Liver (tissue), 9 donors: ENCODE data around the gene ATP10A. TPM values are rescaled to one million over a fixed set of nuclear protein-coding genes. Genes with fewer than 3 reads are reported as not detected.

Experiments
- DNase-seq: peaks from one replicate; pipeline ENCODE4 v3.0.0-alpha.2; 2017; ENCODE audit warnings: low spot score
- H3K27ac ChIP-seq, 2 donors: one replicate each; pipeline ENCODE4 v1.7.0; 2013; ENCODE audit warnings: inconsistent platforms in 2 of 2, low read length in 2 of 2, control low read depth in 1 of 2, low read depth in 1 of 2, mild to moderate bottlenecking in 1 of 2
- H3K27me3 ChIP-seq, 4 donors: one replicate each; pipeline versions ENCODE4 v1.6.1 to v1.7.0; 2013; ENCODE audit warnings: low read length in 3 of 4, inconsistent platforms in 1 of 4, mild to moderate bottlenecking in 1 of 4, moderate library complexity in 1 of 4; ENCODE audit not compliant: control insufficient read depth in 4 of 4, insufficient read depth in 4 of 4
- H3K36me3 ChIP-seq, 4 donors: one replicate each; pipeline versions ENCODE4 v1.6.1 to v1.7.0; 2013; ENCODE audit warnings: low read length in 3 of 4, mild to moderate bottlenecking in 3 of 4, low read depth in 1 of 4, moderate library complexity in 1 of 4; ENCODE audit not compliant: control insufficient read depth in 4 of 4, insufficient read depth in 3 of 4
- H3K4me1 ChIP-seq, 4 donors: one replicate each; pipeline versions ENCODE4 v1.6.1 to v1.7.0; 2013; ENCODE audit warnings: low read length in 3 of 4, mild to moderate bottlenecking in 3 of 4, moderate library complexity in 1 of 4; ENCODE audit not compliant: control insufficient read depth in 4 of 4, insufficient read depth in 4 of 4
- H3K4me3 ChIP-seq, 3 donors: one replicate each; pipeline versions ENCODE4 v1.6.1 to v1.7.0; 2013; ENCODE audit warnings: low read length in 3 of 3, control low read depth in 1 of 3, low read depth in 1 of 3, mild to moderate bottlenecking in 1 of 3
- H3K9ac ChIP-seq, 2 donors: one replicate each; pipeline ENCODE4 v1.7.0; 2013; ENCODE audit warnings: low read length in 2 of 2, mild to moderate bottlenecking in 2 of 2, moderate library complexity in 2 of 2, control low read depth in 1 of 2, low read depth in 1 of 2
- H3K9me3 ChIP-seq, 4 donors: one replicate each; pipeline versions ENCODE4 v1.6.1 to v1.7.0; 2013; ENCODE audit warnings: low read length in 3 of 4; ENCODE audit not compliant: control insufficient read depth in 4 of 4
- ATF3 ChIP-seq: IDR thresholded peaks from 2 replicates; pipeline ENCODE4 v1.6.1; 2016; ENCODE audit warnings: antibody characterized with exemption
- CTCF ChIP-seq: fragments of 150-350 bp; IDR thresholded peaks from 2 replicates; pipeline ENCODE4 v1.5.1; 2017; ENCODE audit warnings: improper control_type of control experiment, low read depth, low read length; ENCODE audit not compliant: missing input control
- EGR1 ChIP-seq, 2 donors: IDR thresholded peaks; 2 replicates each; pipeline ENCODE4 v1.6.1; 2016 to 2018; ENCODE audit warnings: antibody characterized with exemption in 2 of 2, low read depth in 2 of 2
- FOXA1 ChIP-seq: IDR thresholded peaks from 2 replicates; pipeline ENCODE4 v1.6.1; 2016; ENCODE audit warnings: antibody characterized with exemption
- FOXA2 ChIP-seq: IDR thresholded peaks from 2 replicates; pipeline ENCODE4 v1.6.1; 2016; ENCODE audit warnings: antibody characterized with exemption
- GABPA ChIP-seq, 2 donors: IDR thresholded peaks in 1 of 2; conservative IDR thresholded peaks in 1 of 2; 2 replicates each; pipeline ENCODE4 v1.6.1; 2016; ENCODE audit warnings: antibody characterized with exemption in 2 of 2, mild to moderate bottlenecking in 1 of 2, moderate library complexity in 1 of 2
- HNF4A ChIP-seq, 2 donors: conservative IDR thresholded peaks; 2 replicates each; pipeline ENCODE4 v1.6.1; 2016; ENCODE audit warnings: antibody characterized with exemption in 2 of 2, mild to moderate bottlenecking in 2 of 2
- HNF4G ChIP-seq: IDR thresholded peaks from 2 replicates; pipeline ENCODE4 v1.6.1; 2016; ENCODE audit warnings: antibody characterized with exemption
- JUND ChIP-seq, 2 donors: IDR thresholded peaks; 2 replicates each; pipeline ENCODE4 v1.6.1; 2016; ENCODE audit warnings: antibody characterized with exemption in 2 of 2
- MAX ChIP-seq: IDR thresholded peaks from 2 replicates; pipeline ENCODE4 v1.6.1; 2016; ENCODE audit warnings: antibody characterized with exemption
- NR2F2 ChIP-seq: IDR thresholded peaks from 2 replicates; pipeline ENCODE4 v1.6.1; 2016; ENCODE audit warnings: antibody characterized with exemption
- RAD21 ChIP-seq, 2 donors: IDR thresholded peaks; 2 replicates each; pipeline ENCODE4 v1.6.1; 2016; ENCODE audit warnings: antibody characterized with exemption in 2 of 2, mild to moderate bottlenecking in 2 of 2
- RXRA ChIP-seq, 2 donors: IDR thresholded peaks; 2 replicates each; pipeline ENCODE4 v1.6.1; 2017 to 2018; ENCODE audit warnings: antibody characterized with exemption in 2 of 2, mild to moderate bottlenecking in 1 of 2
- SP1 ChIP-seq: IDR thresholded peaks from 2 replicates; pipeline ENCODE4 v1.6.1; 2018; ENCODE audit warnings: antibody characterized with exemption, mild to moderate bottlenecking
- TAF1 ChIP-seq: conservative IDR thresholded peaks from 2 replicates; pipeline ENCODE4 v1.6.1; 2016; ENCODE audit warnings: antibody characterized with exemption, mild to moderate bottlenecking
- YY1 ChIP-seq: IDR thresholded peaks from 2 replicates; pipeline ENCODE4 v1.6.1; 2016; ENCODE audit warnings: antibody characterized with exemption, mild to moderate bottlenecking
- ZBTB33 ChIP-seq: IDR thresholded peaks from 2 replicates; pipeline ENCODE4 v1.6.1; 2016; ENCODE audit warnings: antibody characterized with exemption
- WGBS: extraction: QIAGEN DNeasy Blood & Tissue Kit; methylation state at CpG from one replicate; pipeline ENCODE4 v1.1.7; 2013; 5-methylcytosine and 5-hydroxymethylcytosine counted together
- polyA plus RNA-seq, 2 donors: library from polyadenylated mRNA; stranded (reverse) in 1 of 2; unstranded in 1 of 2; fragments of 200-250 nt in 1 of 2; fragments of >200 nt in 1 of 2; fragmentation: Nextera tagmentation in 1 of 2; extraction: Ambion mirVana in 1 of 2; gene quantifications; one replicate each; pipeline versions ENCODE4 v1.2.1 to v1.2.3, GENCODE V29; 2013 to 2015
- total RNA-seq, 2 donors: library from RNA; depleted of rRNA; stranded (reverse); fragments of >200 nt; gene quantifications; one replicate each; pipeline ENCODE4 v1.2.3, GENCODE V29; 2014
- TF ChIP-seq, protein P1 (sequence below): IDR thresholded peaks from 2 replicates; pipeline ENCODE4 v1.6.1; 2016; ENCODE audit warnings: antibody characterized with exemption, mild to moderate bottlenecking
- donor health status: healthy.
- donor health status: healthy.
- donor health status: healthy.
- donor health status: healthy.
- donor health status: healthy.

The ATP10A gene
- total and polyA plus RNA-seq, 4 donors: 0.22 to 1.8 (median 0.39) TPM

- TF ChIP-seq SP1 (no peak), HNF4A (conservative IDR thresholded peaks at IDR 0.05) (no peak), FOXA2 (no peak), HNF4G (no peak), GABPA (IDR thresholded peaks at IDR 0.05 in 1 of 2, conservative IDR thresholded peaks at IDR 0.05 in 1 of 2) (no peak)
These were observed 119.4 kb downstream of the ATP10A start (continued) for GRCh38 chr15:25743548-25744275.

DNA sequence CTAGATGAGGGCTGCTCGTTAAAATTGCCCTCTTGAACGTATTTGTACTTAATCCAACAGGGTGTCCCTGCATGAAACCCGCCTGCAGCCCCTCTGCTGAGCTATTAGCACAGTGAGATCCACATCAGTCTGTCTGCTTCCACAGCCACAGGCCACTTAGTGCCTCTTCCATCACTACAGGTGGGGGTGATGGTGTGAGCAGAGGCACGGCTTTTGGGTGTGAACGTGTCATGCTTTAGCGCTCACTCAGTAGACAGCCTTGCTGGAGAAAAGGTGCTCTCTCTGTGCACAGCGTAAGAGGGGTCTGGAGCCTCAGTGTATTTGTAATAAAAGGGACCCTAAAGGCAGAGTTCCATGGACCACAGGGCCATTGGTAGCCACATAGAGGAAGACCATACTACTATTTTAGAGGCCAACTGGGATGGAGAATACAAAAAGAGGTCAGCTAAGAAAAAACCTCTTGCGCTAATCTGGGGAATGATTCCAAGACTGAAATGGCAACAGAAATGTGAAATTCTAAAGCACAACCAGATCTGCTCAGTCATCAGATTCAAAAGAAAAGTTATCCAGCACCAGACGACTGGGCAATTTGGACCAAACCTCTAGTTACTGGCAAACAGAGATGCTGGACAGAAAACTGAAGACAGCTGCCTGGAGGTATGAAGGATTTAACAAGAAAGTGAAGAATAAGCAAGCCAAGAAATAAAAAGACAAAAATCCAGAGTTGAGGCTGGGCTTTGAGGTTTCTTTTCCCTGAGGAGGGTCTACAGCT, 120.2 kb downstream of the ATP10A start:
- H3K9me3 ChIP-seq: peaks cover 0 to 1% (median 0%) of the 10 kb centered on the region in 4 donors
- no peaks in the 10 kb centered on the region for H3K36me3 ChIP-seq
- no peak overlapping the region for H3K4me3 ChIP-seq
- peaks cover 0 to 2% (median 0%) of the 10 kb centered on the region in 4 donors for H3K4me1 ChIP-seq
- 61% methylated on average over 9 of the region's 9 CpGs for WGBS
- no peak for DNase-seq
- TF ChIP-seq YY1 (no peak), ATF3 (no peak)
- H3K27ac ChIP-seq: no peak overlapping the region
- no peak overlapping the region for H3K9ac ChIP-seq
- peaks cover 0 to 5% (median 0%) of the 10 kb centered on the region in 4 donors for H3K27me3 ChIP-seq

DNA sequence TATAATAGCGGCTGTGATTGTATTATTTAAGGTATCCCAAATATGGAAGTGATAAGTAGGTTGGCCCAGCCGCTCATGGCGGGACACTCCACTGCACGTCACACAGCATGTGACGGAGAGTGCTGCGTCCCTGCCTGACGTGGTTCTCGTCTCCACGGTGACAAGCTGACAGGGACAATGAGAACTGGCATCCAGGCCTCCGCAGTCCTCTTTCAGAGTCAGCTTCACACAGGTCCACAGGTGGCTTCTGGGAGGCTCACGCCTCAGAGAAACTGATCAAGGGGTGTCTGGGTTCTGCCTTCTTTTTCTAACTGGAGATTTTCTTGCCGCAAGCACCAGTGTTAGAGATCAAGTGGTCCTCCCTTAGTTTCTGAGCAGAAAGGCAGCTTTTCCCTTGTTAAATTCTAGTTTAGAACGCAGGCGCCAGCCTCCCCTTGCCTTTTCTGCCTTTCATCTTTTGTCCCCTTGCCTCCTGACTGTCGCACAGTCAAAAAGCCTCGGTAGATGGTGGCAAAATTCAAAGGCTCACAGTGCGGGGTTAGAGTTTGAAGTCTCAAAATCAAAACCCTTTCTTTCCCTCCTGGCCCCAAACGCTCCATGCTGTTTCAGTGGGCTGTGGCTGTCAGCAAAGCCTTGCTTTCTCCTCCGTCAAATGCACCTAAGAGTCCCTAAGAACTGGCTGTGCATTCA, 120.9 kb downstream of the ATP10A start:
- peaks cover 0 to 5% (median 0%) of the 10 kb centered on the region in 4 donors for H3K27me3 ChIP-seq
- H3K9me3 ChIP-seq: peaks cover 0 to 1% (median 0%) of the 10 kb centered on the region in 4 donors
- H3K36me3 ChIP-seq: no peaks in the 10 kb centered on the region
- H3K27ac ChIP-seq: no peak overlapping the region
- no peak for TF ChIP-seq RXRA (IDR thresholded peaks at IDR 0.05)
- TF ChIP-seq ATF3: no peak
- TF ChIP-seq HNF4G: no peak
- TF ChIP-seq, protein P1, sequence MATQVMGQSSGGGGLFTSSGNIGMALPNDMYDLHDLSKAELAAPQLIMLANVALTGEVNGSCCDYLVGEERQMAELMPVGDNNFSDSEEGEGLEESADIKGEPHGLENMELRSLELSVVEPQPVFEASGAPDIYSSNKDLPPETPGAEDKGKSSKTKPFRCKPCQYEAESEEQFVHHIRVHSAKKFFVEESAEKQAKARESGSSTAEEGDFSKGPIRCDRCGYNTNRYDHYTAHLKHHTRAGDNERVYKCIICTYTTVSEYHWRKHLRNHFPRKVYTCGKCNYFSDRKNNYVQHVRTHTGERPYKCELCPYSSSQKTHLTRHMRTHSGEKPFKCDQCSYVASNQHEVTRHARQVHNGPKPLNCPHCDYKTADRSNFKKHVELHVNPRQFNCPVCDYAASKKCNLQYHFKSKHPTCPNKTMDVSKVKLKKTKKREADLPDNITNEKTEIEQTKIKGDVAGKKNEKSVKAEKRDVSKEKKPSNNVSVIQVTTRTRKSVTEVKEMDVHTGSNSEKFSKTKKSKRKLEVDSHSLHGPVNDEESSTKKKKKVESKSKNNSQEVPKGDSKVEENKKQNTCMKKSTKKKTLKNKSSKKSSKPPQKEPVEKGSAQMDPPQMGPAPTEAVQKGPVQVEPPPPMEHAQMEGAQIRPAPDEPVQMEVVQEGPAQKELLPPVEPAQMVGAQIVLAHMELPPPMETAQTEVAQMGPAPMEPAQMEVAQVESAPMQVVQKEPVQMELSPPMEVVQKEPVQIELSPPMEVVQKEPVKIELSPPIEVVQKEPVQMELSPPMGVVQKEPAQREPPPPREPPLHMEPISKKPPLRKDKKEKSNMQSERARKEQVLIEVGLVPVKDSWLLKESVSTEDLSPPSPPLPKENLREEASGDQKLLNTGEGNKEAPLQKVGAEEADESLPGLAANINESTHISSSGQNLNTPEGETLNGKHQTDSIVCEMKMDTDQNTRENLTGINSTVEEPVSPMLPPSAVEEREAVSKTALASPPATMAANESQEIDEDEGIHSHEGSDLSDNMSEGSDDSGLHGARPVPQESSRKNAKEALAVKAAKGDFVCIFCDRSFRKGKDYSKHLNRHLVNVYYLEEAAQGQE: no peak
- no peak for TF ChIP-seq ZBTB33
- no peak for TF ChIP-seq YY1
- TF ChIP-seq SP1: no peak
- no peak for TF ChIP-seq TAF1
- TF ChIP-seq CTCF: no peak
- no peak for TF ChIP-seq RAD21 (IDR thresholded peaks at IDR 0.05)
- no peak for TF ChIP-seq MAX
- no peak for TF ChIP-seq EGR1 (IDR thresholded peaks at IDR 0.05; ENCODE audit: low read depth in 2 of 2)
- no peak for TF ChIP-seq FOXA1
- no peak for TF ChIP-seq JUND (IDR thresholded peaks at IDR 0.05)
- TF ChIP-seq GABPA (IDR thresholded peaks at IDR 0.05 in 1 of 2, conservative IDR thresholded peaks at IDR 0.05 in 1 of 2): no peak
- no peak for TF ChIP-seq NR2F2
- TF ChIP-seq FOXA2: no peak
- TF ChIP-seq HNF4A (conservative IDR thresholded peaks at IDR 0.05): no peak
- no peak overlapping the region for H3K9ac ChIP-seq
- H3K4me3 ChIP-seq: no peak overlapping the region
- WGBS: 71% methylated on average over 19 of the region's 19 CpGs
- DNase-seq: no peak
- H3K4me1 ChIP-seq: peaks cover 0 to 2% (median 0%) of the 10 kb centered on the region in 4 donors
